K562 (cell line): ENCODE data around the gene NCF1. TPM values are rescaled to one million over a fixed set of nuclear protein-coding genes. Genes with fewer than 3 reads are reported as not detected.
A peak's percentile ranks its signal among the peaks of the same experiment; 100 is the strongest.
"Not testable (repeated sequence)": the region's sequence is repeated elsewhere in the genome, so short reads cannot be mapped to it uniquely, and the experiment has no call there.

Source experiments
- ATAC-seq: fragments of 200-7000 bp; cut with Tn5 transposase; 3 replicates; pipeline ENCODE4 v1.9.1; 2020; ENCODE audit warnings: moderate library complexity
- BruUV-seq: library from RNA; stranded (reverse); fragments of 400-500 nt; replicated peaks from 2 replicates; lab custom pipeline; 2021; lab: Mats Ljungman, UMichigan
- CTCF ChIA-PET: fragments of 300-600 bp; formaldehyde crosslinking; extraction: SDS; loops from one replicate; lab custom pipeline; 2021; ENCODE audit warnings: low intra/inter-chr PET ratio; lab: Yijun Ruan, JAX
- POLR2A ChIA-PET: fragments of 300-600, 350-650 bp; sonication (Branson Sonifier 250); formaldehyde crosslinking; extraction: SDS; loops from one replicate; lab custom pipeline; 2021; ENCODE audit warnings: antibody characterized with exemption, inconsistent platforms; lab: Yijun Ruan, JAX
- DNase-seq, 4 experiments: peaks; one replicate each; pipeline versions ENCODE4 v3.0.0 to v3.0.0-alpha.2; 2011 to 2018; ENCODE audit warnings: low spot score in 3 of 4, mixed read lengths in 3 of 4; ENCODE audit errors: extremely low read depth in 1 of 4
- FAIRE-seq: peaks from 2 replicates; lab custom pipeline; 2011; peaks lifted over from hg19 to GRCh38; lab: Jason Lieb, UNC
- H2AFZ ChIP-seq: 2 replicates; pipeline ENCODE4 v1.6.0; 2011; ENCODE audit warnings: low read depth, low read length, control low read depth, inconsistent platforms
- H3K27ac ChIP-seq: fragments of 200-600 bp; 3 replicates; pipeline ENCODE4 v1.8.0; 2011; ENCODE audit warnings: low read depth, mild to moderate bottlenecking, control low read depth, inconsistent platforms, low read length, moderate library complexity, mixed read lengths; ENCODE audit errors: extremely low read depth
- H3K27me3 ChIP-seq, 2 experiments: fragments of 300-600 bp in 1 of 2; 2 replicates in 1 of 2; 3 replicates in 1 of 2; pipeline versions ENCODE4 v1.6.0 to v1.8.0; 2011; ENCODE audit warnings: inconsistent platforms in 2 of 2, low read length in 2 of 2, mild to moderate bottlenecking in 1 of 2, mixed read lengths in 1 of 2, moderate library complexity in 1 of 2; ENCODE audit not compliant: control insufficient read depth in 2 of 2, insufficient read depth in 2 of 2
- H3K36me3 ChIP-seq: fragments of 300-600 bp; 3 replicates; pipeline ENCODE4 v1.8.0; 2011; ENCODE audit warnings: mild to moderate bottlenecking, low read length, inconsistent platforms; ENCODE audit not compliant: control insufficient read depth, insufficient read depth
- H3K4me1 ChIP-seq, 2 experiments: fragments of 200-600 bp in 1 of 2; replicated peaks in 1 of 2; 2 replicates in 1 of 2; 3 replicates in 1 of 2; pipeline versions ENCODE4 v1.5.1 to v1.8.0; 2011; ENCODE audit warnings: inconsistent platforms in 2 of 2, low read length in 2 of 2, mild to moderate bottlenecking in 1 of 2, mixed read lengths in 1 of 2, moderate library complexity in 1 of 2; ENCODE audit not compliant: control insufficient read depth in 2 of 2, insufficient read depth in 2 of 2
- H3K4me2 ChIP-seq: 2 replicates; pipeline ENCODE4 v1.6.1; 2011; ENCODE audit warnings: low read length, control low read depth, inconsistent platforms, mixed read lengths; ENCODE audit not compliant: insufficient read depth
- H3K4me3 ChIP-seq: fragments of 200-600 bp; sonication (generic), shearing (Covaris generic); 2 replicates; pipeline ENCODE4 v1.5.1; 2016; ENCODE audit warnings: control low read depth, inconsistent platforms
- H3K79me2 ChIP-seq: fragments of 200-600 bp; 3 replicates; pipeline ENCODE4 v1.8.0; 2011; ENCODE audit warnings: low read length, inconsistent platforms; ENCODE audit not compliant: control insufficient read depth, insufficient read depth
- H3K9ac ChIP-seq, 2 experiments: 2 replicates each; pipeline versions ENCODE4 v1.6.0 to v1.6.1; 2011; ENCODE audit warnings: low read depth in 2 of 2, low read length in 2 of 2, control low read depth in 1 of 2, inconsistent platforms in 1 of 2, mild to moderate bottlenecking in 1 of 2, mixed read lengths in 1 of 2; ENCODE audit not compliant: insufficient read depth in 1 of 2
- H3K9me1 ChIP-seq: one replicate; pipeline ENCODE4 v1.6.0; 2011; ENCODE audit warnings: inconsistent platforms, mild to moderate bottlenecking, low read length, moderate library complexity; ENCODE audit not compliant: control insufficient read depth, insufficient read depth
- H3K9me3 ChIP-seq: replicated peaks from 2 replicates; pipeline ENCODE4 v1.5.1; 2011; ENCODE audit warnings: low read depth, low read length, inconsistent platforms; ENCODE audit not compliant: control insufficient read depth, insufficient read depth
- H4K20me1 ChIP-seq: replicated peaks from 2 replicates; pipeline ENCODE4 v1.6.1; 2011; ENCODE audit warnings: low read length, inconsistent platforms, mixed read lengths; ENCODE audit not compliant: control insufficient read depth, insufficient read depth
- whole genome bisulfite sequencing: fragments of 100-300 bp; shearing (Covaris generic); methylation state at CpG from one replicate; pipeline ENCODE4 v1.1.6; 2016; ENCODE audit warnings: low coverage, mixed read lengths; ENCODE audit not compliant: insufficient coverage; ENCODE audit errors: missing lambda C conversion rate; 5-methylcytosine and 5-hydroxymethylcytosine counted together
- in situ Hi-C: fragments of 300-500 bp; cut with MboI; formaldehyde crosslinking; loops from 4 replicates; pipeline ENCODE4 v1.15.0; 2018; ENCODE audit warnings: inconsistent platforms, mixed read lengths
- intact Hi-C: fragments of 100-400 bp; cut with micrococcal nuclease; formaldehyde crosslinking; loops from 2 replicates; pipeline ENCODE4 v1.14.2; 2022
- polyA plus RNA-seq, 8 experiments: library from polyadenylated mRNA; depleted of rRNA in 4 of 8; stranded (reverse) in 5 of 8; unstranded in 3 of 8; fragments of >200 nt; fragmentation: Nextera tagmentation in 2 of 8; fragmentation: Illumina TruSeq in 1 of 8; extraction: Ambion mirVana in 2 of 8; extraction: Trizol in 1 of 8; gene quantifications; 2 replicates each; pipeline versions ENCODE4 v1.2.1 to v1.2.3, GENCODE V29; 2011 to 2014; ENCODE audit warnings: inconsistent platforms in 1 of 8, missing spikeins in 1 of 8
- total RNA-seq, 7 experiments: library from RNA; depleted of rRNA in 6 of 7; stranded (reverse); fragments of >200 nt in 6 of 7; fragmentation: Illumina TruSeq in 2 of 7; extraction: Trizol in 2 of 7; gene quantifications; 2 replicates each; pipeline versions ENCODE4 v1.2.1 to v1.2.3, GENCODE V29; 2011 to 2021; ENCODE audit warnings: low replicate concordance in 1 of 7

The NCF1 gene
- total and polyA plus RNA-seq, 9 of the 15 experiments (the other 6 are each of a cell fraction or from before 2014, with no cell fraction given) = 0.29 TPM; not detected in 8

DNA sequence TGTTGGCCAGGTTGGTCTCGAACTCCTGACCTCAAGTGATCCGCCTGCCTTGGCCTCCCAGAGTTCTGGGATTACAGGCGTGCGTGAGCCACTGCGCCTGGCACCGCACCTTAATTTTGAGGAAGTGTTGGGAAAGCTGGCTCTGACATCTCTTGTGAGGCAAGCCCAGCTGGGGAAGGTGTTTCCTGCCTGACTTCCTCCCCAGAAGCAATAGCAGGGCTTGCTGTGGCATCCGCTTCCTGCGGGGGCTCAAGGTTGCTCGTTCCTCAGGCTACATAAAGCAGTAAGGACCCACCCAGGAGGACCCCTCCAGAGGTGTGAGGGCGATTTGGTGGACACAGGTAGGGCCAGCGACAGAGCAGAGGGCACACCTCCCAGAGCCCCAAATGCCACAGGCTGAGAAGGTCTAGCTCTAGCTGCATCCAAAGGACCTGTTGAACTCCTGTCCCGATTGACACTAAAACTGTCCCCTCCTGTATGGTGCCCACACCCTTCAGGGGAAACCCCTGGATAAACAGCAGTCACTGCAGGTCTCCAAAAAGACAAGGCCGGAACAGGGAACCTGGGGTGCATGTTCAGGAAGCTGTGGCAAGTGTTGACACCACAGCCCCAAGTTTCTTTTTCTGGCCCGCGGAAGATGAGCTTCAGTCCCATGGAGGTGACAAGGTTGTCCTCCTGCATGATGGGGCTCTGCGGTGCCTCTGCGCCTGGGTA lies 8.4 kb upstream of the NCF1 start:
- H3K36me3 ChIP-seq, intact Hi-C loops, DNase-seq, H3K4me1 ChIP-seq, H3K79me2 ChIP-seq, H3K4me2 ChIP-seq, H3K9me3 ChIP-seq, FAIRE-seq, H3K4me3 ChIP-seq, H4K20me1 ChIP-seq, ATAC-seq, CTCF ChIA-PET, in situ Hi-C loops, BruUV-seq, H3K27ac ChIP-seq, H3K27me3 ChIP-seq, H2AFZ ChIP-seq, H3K9ac ChIP-seq, POLR2A ChIA-PET, H3K9me1 ChIP-seq: not testable (repeated sequence)
- no CpG with 5 or more reads among the region's 17 CpGs for WGBS

DNA sequence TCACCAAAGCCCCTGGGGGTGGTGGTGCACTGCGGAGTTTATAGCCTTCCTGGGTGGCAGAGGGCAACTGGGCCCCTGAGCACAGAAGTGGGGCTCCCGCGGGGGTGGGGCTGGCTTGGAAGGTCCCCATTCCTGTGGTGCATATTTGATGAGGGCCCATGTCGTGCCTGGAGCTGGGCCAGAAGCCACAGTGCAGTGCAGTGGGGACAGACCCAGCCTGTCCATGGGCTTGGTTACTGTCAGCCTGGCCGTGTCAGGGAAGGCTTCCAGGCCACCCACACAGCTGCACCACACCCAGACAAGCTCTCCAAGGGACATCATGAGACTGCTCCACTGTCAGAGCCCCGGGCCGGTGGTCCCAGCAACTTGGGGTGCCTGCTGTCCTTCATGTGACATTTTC lies 7.3 kb upstream of the NCF1 start:
- H3K36me3 ChIP-seq, in situ Hi-C loops, H3K4me2 ChIP-seq, H3K4me1 ChIP-seq, H3K9me1 ChIP-seq, H3K4me3 ChIP-seq, DNase-seq, H3K27ac ChIP-seq, POLR2A ChIA-PET, H3K9me3 ChIP-seq, CTCF ChIA-PET, FAIRE-seq, H4K20me1 ChIP-seq, intact Hi-C loops, H2AFZ ChIP-seq, H3K79me2 ChIP-seq, BruUV-seq, H3K27me3 ChIP-seq, H3K9ac ChIP-seq: not testable (repeated sequence)
- peak; percentile 45 for ATAC-seq
- no CpG with 5 or more reads among the region's 7 CpGs for WGBS

DNA sequence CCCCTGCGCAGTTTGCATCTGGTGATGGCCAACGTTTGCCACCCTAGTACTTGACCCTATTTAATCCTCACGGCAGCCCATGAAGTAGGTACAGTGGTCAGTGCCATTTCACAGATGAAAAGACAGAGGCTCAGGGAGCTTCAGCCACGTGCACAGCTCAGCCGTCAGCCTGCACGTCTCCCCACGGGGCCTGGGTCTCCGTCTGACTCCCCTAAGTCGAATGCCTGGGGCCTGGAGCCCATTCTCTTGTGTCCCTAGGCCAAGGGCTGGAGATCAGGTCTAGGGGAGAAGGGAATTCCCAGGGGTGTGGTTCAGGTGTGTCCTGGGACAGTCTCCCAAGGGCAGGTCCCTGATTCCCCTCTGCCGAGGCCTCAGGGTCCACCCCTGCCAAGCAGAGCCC lies 6.8 kb upstream of the NCF1 start:
- H3K36me3 ChIP-seq, DNase-seq, H3K9ac ChIP-seq, H3K9me1 ChIP-seq, FAIRE-seq, ATAC-seq, intact Hi-C loops, H3K4me1 ChIP-seq, BruUV-seq, H3K4me3 ChIP-seq, in situ Hi-C loops, H4K20me1 ChIP-seq, H3K27ac ChIP-seq, H3K9me3 ChIP-seq, H2AFZ ChIP-seq, CTCF ChIA-PET, H3K27me3 ChIP-seq, H3K4me2 ChIP-seq, H3K79me2 ChIP-seq, POLR2A ChIA-PET: not testable (repeated sequence)
- WGBS = 41% methylated on average over 7 of the region's 10 CpGs

DNA sequence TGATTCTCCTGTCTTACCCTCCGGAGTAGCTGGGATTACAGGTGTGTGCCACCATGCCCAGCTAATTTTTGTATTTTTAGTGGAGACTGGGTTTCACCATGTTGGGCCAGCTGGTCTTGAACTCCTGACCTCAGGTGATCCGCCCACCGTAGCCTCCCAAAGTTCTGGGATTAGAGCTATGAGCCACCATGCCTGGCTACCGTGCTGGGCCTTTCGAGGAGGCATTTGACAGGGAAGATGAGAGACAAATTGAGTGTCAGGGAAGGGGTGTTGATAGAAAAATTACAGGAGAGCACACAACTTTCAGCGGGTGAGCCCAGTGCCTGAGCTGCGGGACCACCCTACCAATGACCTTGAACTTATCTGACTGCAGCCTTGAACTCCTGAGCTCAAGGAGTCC lies 3.7 kb upstream of the NCF1 start:
- intact Hi-C loops, H4K20me1 ChIP-seq, DNase-seq, H3K9me1 ChIP-seq, H3K4me1 ChIP-seq, FAIRE-seq, in situ Hi-C loops, H2AFZ ChIP-seq, H3K36me3 ChIP-seq, H3K79me2 ChIP-seq, H3K27me3 ChIP-seq, BruUV-seq, H3K27ac ChIP-seq, POLR2A ChIA-PET, H3K9me3 ChIP-seq, H3K4me2 ChIP-seq, H3K4me3 ChIP-seq, H3K9ac ChIP-seq, CTCF ChIA-PET, ATAC-seq: not testable (repeated sequence)
- 68% methylated on average over 2 of the region's 7 CpGs for WGBS
